ENCODE measurements around the gene EBF4.

- TF ChIP-seq CTCF (IDR thresholded peaks at IDR 0.05), result peak in 1 of 3 donors; percentile 16
- no peak for TF ChIP-seq POLR2A (IDR thresholded peaks at IDR 0.05)
- TF ChIP-seq POLR2AphosphoS5 (IDR thresholded peaks at IDR 0.05), result no peak
Observed at GRCh38 chr20:2713285-2713684, 20.7 kb downstream of the EBF4 start.
